ENCODE data around the gene UBA6.

- no peak for TF ChIP-seq POLR2A (IDR thresholded peaks at IDR 0.05; ENCODE audit: low read depth, low read length)
- no peak for TF ChIP-seq POLR2AphosphoS5 (IDR thresholded peaks at IDR 0.05; ENCODE audit: low read depth, low read length)
- TF ChIP-seq TAF1 (IDR thresholded peaks at IDR 0.05; ENCODE audit: low read depth, low read length) = no peak
Observed at GRCh38 chr4:67604749-67605148, 96.2 kb downstream of the UBA6 start.
